ENCODE measurements around the gene ZFHX3. TPM values are rescaled to one million over a fixed set of nuclear protein-coding genes. Genes with fewer than 3 reads are reported as not detected.

ZFHX3 gene
- total and polyA plus RNA-seq, 10 of the 15 experiments (the other 5 are each of a cell fraction or from before 2014, with no cell fraction given): 0.68 to 8.6 (median 2.0) TPM

GRCh38 chr16:73047536-73048291 is at the start of gene ZFHX3 (continued):
- TF ChIP-seq, protein P1, sequence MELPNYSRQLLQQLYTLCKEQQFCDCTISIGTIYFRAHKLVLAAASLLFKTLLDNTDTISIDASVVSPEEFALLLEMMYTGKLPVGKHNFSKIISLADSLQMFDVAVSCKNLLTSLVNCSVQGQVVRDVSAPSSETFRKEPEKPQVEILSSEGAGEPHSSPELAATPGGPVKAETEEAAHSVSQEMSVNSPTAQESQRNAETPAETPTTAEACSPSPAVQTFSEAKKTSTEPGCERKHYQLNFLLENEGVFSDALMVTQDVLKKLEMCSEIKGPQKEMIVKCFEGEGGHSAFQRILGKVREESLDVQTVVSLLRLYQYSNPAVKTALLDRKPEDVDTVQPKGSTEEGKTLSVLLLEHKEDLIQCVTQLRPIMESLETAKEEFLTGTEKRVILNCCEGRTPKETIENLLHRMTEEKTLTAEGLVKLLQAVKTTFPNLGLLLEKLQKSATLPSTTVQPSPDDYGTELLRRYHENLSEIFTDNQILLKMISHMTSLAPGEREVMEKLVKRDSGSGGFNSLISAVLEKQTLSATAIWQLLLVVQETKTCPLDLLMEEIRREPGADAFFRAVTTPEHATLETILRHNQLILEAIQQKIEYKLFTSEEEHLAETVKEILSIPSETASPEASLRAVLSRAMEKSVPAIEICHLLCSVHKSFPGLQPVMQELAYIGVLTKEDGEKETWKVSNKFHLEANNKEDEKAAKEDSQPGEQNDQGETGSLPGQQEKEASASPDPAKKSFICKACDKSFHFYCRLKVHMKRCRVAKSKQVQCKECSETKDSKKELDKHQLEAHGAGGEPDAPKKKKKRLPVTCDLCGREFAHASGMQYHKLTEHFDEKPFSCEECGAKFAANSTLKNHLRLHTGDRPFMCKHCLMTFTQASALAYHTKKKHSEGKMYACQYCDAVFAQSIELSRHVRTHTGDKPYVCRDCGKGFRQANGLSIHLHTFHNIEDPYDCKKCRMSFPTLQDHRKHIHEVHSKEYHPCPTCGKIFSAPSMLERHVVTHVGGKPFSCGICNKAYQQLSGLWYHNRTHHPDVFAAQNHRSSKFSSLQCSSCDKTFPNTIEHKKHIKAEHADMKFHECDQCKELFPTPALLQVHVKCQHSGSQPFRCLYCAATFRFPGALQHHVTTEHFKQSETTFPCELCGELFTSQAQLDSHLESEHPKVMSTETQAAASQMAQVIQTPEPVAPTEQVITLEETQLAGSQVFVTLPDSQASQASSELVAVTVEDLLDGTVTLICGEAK (IDR thresholded peaks at IDR 0.05; ENCODE audit: borderline replicate concordance): no peak; the same call in 1 of the 2 replicates
- TF ChIP-seq BHLHE40 (IDR thresholded peaks at IDR 0.05; ENCODE audit: borderline replicate concordance in 1 of 2, low read depth in 2 of 2, low read length in 1 of 2) (peak; percentile 4 to 34; a peak in 1 of 4 replicates), MTA2 (IDR thresholded peaks at IDR 0.05; ENCODE audit: low read depth) (peak; percentile 16; the same call in 1 of the 2 replicates), NBN (IDR thresholded peaks at IDR 0.05) (peak; percentile 29; the same call in 1 of the 2 replicates), BACH1 (IDR thresholded peaks at IDR 0.05; ENCODE audit: borderline replicate concordance) (no peak), CHD4 (IDR thresholded peaks at IDR 0.05) (no peak)
- TF ChIP-seq, protein P2, sequence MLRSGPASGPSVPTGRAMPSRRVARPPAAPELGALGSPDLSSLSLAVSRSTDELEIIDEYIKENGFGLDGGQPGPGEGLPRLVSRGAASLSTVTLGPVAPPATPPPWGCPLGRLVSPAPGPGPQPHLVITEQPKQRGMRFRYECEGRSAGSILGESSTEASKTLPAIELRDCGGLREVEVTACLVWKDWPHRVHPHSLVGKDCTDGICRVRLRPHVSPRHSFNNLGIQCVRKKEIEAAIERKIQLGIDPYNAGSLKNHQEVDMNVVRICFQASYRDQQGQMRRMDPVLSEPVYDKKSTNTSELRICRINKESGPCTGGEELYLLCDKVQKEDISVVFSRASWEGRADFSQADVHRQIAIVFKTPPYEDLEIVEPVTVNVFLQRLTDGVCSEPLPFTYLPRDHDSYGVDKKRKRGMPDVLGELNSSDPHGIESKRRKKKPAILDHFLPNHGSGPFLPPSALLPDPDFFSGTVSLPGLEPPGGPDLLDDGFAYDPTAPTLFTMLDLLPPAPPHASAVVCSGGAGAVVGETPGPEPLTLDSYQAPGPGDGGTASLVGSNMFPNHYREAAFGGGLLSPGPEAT (IDR thresholded peaks at IDR 0.05; ENCODE audit: low read depth): 0 out of 2 replicates have a peak, but pooled peaks have one; percentile 18
- TF ChIP-seq, protein P3, sequence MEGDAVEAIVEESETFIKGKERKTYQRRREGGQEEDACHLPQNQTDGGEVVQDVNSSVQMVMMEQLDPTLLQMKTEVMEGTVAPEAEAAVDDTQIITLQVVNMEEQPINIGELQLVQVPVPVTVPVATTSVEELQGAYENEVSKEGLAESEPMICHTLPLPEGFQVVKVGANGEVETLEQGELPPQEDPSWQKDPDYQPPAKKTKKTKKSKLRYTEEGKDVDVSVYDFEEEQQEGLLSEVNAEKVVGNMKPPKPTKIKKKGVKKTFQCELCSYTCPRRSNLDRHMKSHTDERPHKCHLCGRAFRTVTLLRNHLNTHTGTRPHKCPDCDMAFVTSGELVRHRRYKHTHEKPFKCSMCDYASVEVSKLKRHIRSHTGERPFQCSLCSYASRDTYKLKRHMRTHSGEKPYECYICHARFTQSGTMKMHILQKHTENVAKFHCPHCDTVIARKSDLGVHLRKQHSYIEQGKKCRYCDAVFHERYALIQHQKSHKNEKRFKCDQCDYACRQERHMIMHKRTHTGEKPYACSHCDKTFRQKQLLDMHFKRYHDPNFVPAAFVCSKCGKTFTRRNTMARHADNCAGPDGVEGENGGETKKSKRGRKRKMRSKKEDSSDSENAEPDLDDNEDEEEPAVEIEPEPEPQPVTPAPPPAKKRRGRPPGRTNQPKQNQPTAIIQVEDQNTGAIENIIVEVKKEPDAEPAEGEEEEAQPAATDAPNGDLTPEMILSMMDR (IDR thresholded peaks at IDR 0.05 in 2 of 3, conservative IDR thresholded peaks at IDR 0.05 in 1 of 3; ENCODE audit: control insufficient read depth in 2 of 3, extremely low read depth in 1 of 3, insufficient read depth in 1 of 3, low read depth in 3 of 3, low read length in 3 of 3): peak in 2 of 3 experiments; percentile 24 to 59; a peak in 3 of 6 replicates
